ENCODE data around the gene ST3GAL4.
"Not testable (repeated sequence)": the region's sequence is repeated elsewhere in the genome, so short reads cannot be mapped to it uniquely, and the experiment has no call there.

ST3GAL4 gene

DNA sequence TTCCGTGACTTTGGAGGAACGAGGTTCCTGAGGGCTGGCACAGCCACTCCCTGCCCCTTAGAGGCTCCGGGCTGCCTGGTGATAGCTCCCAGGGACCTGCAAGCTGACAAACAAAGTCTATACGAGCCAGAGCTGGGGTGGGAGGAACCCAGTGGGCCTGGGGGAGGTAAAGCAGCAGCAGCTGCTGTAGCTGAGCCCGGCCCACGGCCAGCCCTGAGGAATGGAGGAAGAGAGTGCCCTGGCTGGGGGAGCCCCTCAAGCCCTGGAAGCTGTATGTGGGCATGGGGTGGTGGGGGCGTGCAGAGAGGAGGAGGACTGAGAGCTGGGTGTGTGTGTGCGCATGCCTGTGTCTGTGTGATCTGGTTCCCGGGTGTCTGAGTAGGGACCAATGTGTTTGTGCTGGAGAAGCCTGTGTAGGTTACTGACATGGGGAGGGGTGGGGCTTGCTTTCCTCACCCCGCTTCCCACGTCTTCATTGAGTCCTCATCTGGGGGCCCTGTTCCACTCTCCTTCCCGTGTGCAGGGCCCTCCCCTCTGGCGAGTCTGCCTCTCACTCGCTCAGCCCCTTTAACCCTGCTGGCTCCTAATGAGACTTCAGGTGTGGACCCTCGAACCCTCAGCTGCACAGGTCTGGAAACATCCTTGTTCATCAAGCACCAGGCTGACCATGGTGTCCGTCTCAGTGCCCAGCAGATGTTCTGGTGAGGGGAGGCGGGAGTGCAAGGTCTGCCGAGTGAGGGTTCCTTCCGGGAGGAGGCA, 10.8 kb downstream of the ST3GAL4 start:
- DNase-seq = no peak

DNA sequence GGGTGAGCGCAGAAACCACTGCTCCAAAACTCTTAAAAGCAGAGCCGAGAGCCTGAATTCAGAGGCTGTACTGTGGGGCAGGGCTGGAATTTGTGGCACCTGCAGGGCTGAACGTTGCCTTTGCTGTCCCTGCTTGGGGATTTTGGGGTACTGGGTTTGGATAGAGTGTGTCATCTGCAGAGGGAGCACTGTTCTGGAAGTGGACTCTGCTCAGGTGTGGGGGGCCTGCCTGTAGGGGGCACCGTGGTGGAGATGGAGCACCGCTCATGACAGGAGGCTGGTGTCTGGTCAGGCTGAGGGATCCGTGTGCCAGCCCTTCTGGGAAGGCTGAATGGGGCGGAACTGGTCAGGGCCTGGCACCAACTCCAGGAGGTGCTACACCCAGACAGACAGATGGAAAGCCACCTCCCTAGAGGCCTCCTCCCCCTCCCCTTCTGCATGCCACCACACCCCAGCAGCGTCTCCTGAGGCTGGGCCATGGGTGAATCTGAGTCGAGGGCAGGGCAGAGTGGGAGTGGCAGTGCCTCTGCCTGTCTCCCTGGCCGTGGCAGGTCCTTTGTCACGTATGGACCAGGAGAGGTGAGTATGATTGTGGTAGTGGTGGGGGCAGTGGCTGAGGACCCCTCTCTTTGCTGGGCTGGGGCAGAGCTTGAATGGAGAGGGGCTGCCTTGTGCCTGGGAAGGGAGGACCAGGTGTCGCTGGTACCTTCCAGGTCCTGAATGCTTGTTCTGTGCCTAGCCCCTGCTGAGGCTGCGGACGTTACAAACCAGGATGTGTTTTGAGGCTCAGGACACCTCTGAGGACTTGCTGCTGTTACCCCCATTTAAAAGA, 11.6 kb downstream of the ST3GAL4 start:
- not testable (repeated sequence) for DNase-seq

DNA sequence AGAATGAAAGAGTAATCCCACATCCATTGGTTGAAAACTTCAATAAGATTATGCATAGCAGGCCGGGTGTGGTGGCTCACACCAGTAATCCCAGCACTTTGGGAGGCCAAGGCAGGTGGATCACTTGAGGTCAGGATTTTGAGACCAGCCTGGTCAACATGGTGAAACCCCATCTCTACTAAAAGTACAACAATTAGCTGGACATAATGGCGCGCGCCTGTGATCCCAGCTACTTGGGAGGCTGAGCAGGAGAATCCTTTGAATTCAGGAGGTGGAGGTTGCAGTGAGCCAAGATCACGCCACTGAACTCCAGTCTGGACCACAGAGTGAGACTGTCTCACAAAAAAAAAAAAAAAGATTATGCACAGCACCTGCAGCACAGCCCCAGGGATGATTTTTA, 12.3 kb downstream of the ST3GAL4 start:
- not testable (repeated sequence) for DNase-seq

DNA sequence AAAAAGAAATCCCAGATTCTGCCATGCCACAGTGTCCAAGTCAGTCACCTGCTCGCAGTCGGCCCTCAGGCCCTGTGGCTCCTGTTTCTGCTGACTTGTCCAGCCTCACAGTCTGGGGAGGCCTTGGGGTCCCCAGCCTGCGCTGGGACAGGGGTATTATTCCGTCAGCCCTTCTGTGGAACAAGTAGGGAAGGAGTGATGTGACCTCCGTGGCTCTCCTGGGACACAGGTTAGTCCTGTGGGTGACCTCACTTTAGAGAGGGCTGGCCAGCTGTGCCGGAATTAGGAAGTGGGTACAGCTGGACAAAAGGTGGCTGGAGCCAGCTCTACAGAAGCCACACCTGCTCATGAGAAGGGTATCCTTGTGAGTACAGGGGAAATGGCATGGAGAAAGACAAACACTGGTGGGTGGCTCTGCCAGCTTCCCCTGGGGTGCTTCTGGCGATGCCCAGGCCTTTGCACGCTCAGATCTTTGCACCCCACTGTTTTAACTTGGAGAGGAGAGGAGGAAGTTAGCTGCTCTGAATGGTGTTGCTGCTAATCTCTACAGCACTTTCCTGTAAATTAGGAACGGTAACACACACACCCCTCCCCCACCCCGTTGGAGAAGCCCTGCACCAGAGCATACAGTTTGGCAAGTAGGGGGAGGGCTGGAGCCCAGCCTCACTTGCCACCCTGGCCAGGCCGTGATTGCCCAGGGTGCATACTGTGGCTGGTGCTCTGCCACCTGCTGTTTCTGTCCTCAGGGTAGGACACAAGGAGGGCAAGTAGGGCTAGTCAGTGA, 13.0 kb downstream of the ST3GAL4 start:
- DNase-seq = not testable (repeated sequence)

GRCh38 chr11:126370016-126370415, 14.5 kb downstream of the ST3GAL4 start:
- no peak for DNase-seq

DNA sequence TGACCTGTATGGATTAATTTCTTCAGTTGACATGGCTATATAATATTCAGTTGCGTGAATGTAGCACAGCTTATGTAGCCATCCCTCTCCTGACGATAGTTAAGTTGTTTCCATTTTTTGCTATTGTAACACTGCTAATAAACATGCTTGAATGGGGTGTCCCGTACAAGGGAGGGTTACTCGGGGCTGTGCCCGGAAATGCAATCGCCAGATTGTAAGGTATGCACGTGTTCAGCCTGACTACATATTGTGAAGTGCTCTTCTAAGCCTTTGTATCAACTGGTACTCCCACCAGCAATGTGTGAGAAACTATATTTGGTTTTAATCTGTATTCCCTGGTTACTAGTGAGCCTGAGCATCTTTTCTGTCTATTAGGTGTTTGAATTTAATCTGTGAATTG, 16.1 kb downstream of the ST3GAL4 start:
- no peak for DNase-seq

- not testable (repeated sequence) for DNase-seq
Measured at GRCh38 chr11:126373389-126374066, 18.0 kb downstream of the ST3GAL4 start.

- not testable (repeated sequence) for DNase-seq
Measured at GRCh38 chr11:126374562-126375300, 19.2 kb downstream of the ST3GAL4 start.

- DNase-seq = no peak
Measured at GRCh38 chr11:126375726-126376125, 20.2 kb downstream of the ST3GAL4 start.

- DNase-seq = no peak
Measured at GRCh38 chr11:126378763-126379162, 23.3 kb downstream of the ST3GAL4 start.

DNA sequence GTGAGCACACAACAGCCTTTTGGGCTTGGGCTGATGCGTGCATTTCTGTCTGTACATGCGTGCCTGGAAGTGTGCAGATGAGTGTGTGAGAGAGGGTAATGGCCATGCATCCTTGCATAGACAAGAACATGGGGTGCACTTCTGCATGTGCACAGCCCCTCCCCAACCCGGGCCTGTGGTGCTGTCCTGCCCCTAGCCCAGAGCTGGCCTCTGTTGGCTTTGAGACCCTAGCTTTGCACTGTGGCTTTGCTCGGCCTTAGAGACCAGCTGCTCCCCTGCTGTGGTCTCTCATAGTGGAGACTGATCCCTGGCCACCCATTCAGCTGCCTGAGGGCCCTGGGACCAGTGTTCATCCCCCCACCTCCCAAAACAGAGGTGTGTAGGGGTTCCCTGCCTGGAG, 25.4 kb downstream of the ST3GAL4 start:
- no peak for DNase-seq

GRCh38 chr11:126381960-126382359, 26.5 kb downstream of the ST3GAL4 start:
- DNase-seq = not testable (repeated sequence)

- DNase-seq = not testable (repeated sequence)
Measured at GRCh38 chr11:126382641-126383040, 27.2 kb downstream of the ST3GAL4 start.

DNA sequence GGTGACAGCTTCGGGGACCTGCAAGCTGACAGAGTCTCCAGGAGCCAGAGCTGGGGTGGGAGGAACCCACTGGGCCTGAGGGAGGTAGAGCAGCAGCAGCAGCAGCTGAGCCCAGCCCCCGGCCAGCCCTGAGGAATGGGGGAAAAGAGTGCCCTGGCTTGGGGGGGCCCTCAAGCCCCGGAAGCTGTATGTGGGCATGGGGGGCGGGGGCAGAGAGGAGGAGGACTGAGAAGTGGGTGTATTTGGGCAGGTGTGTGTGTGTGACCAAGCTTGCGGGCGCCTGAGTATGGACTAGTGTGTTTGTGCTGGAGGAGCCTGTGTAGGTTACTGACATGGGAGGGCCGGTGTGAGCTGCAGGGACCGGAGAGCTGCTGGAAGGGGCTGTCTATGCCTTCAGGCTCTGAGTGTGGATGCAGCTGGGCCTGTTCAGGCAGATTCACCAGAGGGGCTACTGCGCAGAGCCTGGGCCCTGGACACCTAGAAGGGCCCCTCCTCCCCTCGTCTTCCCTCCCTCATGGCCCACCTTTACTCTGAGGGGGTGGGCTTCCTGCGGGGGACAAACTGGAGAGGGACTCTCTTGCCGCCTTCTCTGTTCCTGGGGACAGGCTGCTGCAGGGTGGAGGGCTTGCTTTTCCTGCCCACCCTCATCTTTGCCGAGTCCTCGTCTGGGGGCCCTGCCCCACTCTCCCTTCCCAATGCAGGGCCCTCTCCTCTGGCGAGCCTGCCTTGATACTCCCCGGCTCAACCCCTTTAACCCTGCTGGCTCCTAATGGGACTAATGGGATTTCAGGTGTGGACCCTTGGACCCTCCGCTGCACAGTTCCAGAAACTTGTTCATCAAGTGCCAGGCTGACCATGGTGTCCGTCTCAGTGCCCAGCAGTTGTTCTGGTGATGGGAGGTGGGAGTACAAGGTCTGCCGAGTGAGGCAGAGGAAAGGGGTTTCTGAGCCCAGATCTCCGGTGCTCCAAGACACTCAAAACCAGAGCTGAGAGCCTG, 28.2 kb downstream of the ST3GAL4 start:
- no peak for DNase-seq

GRCh38 chr11:126384449-126385070, 29.1 kb downstream of the ST3GAL4 start:
- DNase-seq = no peak

DNA sequence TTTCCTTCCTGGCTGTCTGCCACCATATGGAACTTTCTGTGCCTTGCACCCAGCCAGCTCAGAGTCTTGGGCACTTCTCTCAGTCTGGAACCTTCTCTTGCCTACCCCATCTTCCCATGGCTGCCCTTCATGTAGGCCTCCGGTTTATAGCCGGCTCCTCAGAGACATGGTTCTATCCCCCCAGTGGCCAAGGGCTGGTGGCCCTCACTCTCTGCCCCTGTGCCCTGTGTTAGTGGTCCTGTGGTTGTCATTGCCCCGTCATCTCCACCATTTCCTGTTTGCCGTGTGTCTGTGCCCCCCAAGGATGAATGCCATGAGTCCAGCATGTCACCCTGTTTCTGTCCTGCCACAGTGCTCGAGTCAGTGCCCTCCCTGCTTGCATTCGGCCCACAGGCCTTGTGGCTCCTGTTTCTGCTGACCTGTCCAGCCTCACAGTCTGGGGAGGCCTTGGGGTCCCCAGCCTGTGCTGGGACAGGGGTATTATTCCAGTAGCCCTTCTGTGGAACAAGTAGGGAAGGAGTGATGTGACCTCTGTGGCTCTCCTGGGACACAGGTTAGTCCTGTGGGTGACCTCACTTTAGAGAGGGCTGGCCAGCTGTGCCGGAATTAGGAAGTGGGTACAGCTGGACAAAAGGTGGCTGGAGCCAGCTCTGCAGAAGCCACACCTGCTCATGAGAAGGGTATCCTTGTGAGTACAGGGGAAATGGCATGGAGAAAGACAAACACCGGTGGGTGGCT, 30.7 kb downstream of the ST3GAL4 start:
- no peak for DNase-seq

- not testable (repeated sequence) for DNase-seq
Measured at GRCh38 chr11:126386729-126387071, 31.2 kb downstream of the ST3GAL4 start.

GRCh38 chr11:126387857-126388256, 32.4 kb downstream of the ST3GAL4 start:
- no peak for DNase-seq

GRCh38 chr11:126390272-126390867, 34.9 kb downstream of the ST3GAL4 start:
- no peak for DNase-seq

Data from CD4-positive, alpha-beta T cell treated with Interleukin-12 subunit alpha and Interleukin-12 subunit beta, for 1 hour (primary cell).